GM18505 (cell line): ENCODE data around the gene LRWD1.

Experiments used
- ATAC-seq: cut with Tn5 transposase; IDR thresholded peaks from one replicate; pipeline ENCODE4 v1.9.1; 2021; ENCODE audit not compliant: unreplicated experiment
- POLR2A ChIP-seq: IDR thresholded peaks from 4 replicates; pipeline ENCODE4 v1.6.1; 2011; ENCODE audit warnings: borderline replicate concordance; ENCODE audit not compliant: insufficient read depth, insufficient read length; ENCODE audit errors: extremely low read depth

The LRWD1 gene

GRCh38 chr7:102464577-102465280 lies at the start of gene LRWD1, which contains the start of gene ALKBH4:
Gene LRWD1 (plus strand): TSS chr7:102464984. CDS start chr7:102465081, 97 bp downstream.
Gene ALKBH4 (minus strand): TSS chr7:102464863. CDS start chr7:102464836, 27 bp downstream.
- peak; percentile 84 for TF ChIP-seq POLR2A
- ATAC-seq, result peak; percentile 86

DNA sequence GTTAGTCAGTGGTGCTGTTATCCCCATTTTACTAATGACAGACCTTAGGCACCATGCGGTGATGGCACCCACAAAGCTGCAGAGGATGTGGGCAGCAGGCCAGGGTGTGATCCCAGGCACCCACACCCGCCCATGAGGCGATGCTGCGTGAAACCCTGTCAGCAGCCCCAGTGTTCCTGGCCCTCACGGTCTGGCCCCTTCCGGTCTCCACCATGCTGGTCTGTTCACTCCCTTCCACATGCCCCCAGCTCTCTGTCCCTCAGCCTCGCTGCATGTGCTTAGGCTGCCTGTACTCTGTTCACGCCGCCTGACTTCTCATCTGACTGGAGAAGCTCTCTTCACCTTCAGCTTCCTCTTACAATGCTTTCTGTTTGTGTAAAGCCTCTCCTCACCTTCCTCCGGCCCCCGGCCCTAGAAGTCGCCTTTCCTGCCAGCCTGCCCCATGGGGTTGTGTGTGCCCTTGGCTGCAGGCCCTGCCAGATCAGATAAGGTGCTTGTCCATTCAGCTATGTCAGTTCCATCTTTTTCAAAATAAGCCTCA lies 49.0 kb upstream of the LRWD1 start:
- no peak for TF ChIP-seq POLR2A
- ATAC-seq, result no peak

DNA sequence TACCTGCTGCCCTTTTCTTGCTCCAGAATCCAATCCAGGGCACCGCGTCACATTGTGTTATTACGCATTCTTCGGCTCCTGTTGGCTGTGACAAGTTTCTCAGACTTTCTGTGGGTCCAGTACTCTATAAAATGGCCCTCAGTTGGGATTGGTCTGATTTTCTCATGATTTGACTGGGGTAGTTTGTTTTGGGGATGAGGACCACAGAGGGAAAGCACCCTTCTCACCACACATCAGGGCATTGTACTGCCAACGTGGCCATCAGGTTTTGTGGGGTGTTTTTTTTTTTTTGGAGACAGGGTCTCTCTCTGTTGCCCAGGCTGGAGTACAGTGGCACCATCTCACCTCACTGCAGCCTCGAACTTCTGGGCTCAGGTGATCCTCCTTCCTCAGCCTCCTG lies 48.4 kb upstream of the LRWD1 start:
- no peak for TF ChIP-seq POLR2A
- no peak for ATAC-seq

- ATAC-seq, result no peak
- TF ChIP-seq POLR2A, result no peak
Measured at GRCh38 chr7:102417105-102417504, 47.7 kb upstream of the LRWD1 start.

GRCh38 chr7:102418592-102418991 lies 46.2 kb upstream of the LRWD1 start:
- TF ChIP-seq POLR2A, result no peak
- no peak for ATAC-seq

GRCh38 chr7:102421706-102422240 lies 43.0 kb upstream of the LRWD1 start:
- no peak for TF ChIP-seq POLR2A
- ATAC-seq, result no peak

- no peak for TF ChIP-seq POLR2A
- no peak for ATAC-seq
Measured at GRCh38 chr7:102424129-102424551, 40.6 kb upstream of the LRWD1 start.

GRCh38 chr7:102424787-102425218 lies 40.0 kb upstream of the LRWD1 start:
- no peak for ATAC-seq
- no peak for TF ChIP-seq POLR2A

- peak; percentile 87 for TF ChIP-seq POLR2A
- ATAC-seq, result peak; percentile 55
Measured at GRCh38 chr7:102425639-102426267, 39.0 kb upstream of the LRWD1 start.

- peak; percentile 53 for TF ChIP-seq POLR2A
- peak; percentile 48 for ATAC-seq
Measured at GRCh38 chr7:102426268-102427018, 38.3 kb upstream of the LRWD1 start.

DNA sequence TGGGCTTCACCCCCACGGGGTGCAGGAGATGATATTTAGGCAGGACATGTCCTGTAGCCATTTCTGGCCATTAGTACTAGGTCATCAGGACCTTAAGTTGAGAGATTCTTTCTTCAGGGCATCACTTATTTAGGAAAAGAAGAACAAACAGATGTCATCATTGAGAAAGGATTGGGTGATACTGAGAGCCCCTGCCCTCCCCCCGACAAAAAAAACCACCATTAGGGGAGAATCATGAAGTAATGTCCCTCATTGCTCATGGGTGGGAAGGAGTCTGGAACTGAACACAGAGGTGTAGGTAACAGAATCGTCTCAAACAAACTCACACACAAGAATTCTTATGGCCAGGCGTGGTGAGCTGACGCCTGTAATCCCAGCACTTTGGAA lies 37.8 kb upstream of the LRWD1 start:
- ATAC-seq, result no peak
- no peak for TF ChIP-seq POLR2A

DNA sequence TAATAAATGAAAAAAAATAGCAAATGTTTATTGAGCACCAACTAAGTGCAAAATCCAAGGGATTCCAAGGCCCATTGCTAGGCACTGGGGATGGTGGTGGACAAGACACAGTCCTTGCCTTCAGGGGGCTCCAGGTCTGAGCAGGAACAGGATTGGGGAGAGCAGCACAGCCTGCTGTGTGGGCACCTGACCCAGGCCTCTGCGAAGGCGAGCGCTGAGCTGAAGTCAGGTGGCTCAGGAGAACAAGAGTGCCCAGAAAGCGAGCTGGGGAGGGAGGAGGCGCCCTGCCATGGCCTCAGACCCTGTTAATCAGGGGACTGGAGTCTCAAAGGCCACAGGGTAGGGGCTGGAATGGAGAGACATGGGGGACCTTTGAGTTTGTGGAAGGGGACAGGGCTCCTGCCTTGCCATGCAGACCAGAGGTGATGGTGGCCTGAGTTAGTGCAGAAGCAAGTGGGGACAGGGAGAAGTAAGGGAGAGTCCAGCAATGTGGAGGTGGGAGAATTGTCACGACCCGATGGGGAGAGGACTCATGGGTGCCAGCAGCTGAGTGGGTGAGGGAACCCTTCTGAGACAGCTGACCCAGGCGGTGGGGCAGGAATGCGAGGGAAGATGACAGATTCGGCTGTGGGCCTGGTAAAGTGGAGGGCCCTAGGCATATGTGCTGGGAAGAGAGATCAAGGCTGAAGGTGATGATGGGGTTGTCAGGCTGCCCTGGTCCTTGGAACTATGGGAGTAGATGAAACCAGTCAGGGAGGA lies 35.5 kb upstream of the LRWD1 start:
- no peak for ATAC-seq
- no peak for TF ChIP-seq POLR2A

- peak; percentile 57 for TF ChIP-seq POLR2A
- ATAC-seq, result no peak
Measured at GRCh38 chr7:102431617-102432298, 33.0 kb upstream of the LRWD1 start.
